ENCODE results near the gene AP5Z1.
A peak's percentile ranks its signal among the peaks of the same experiment; 100 is the strongest.

Gene AP5Z1

GRCh38 chr7:4747013-4747412, 28.4 kb upstream of the AP5Z1 start:
- DNase-seq: no peak

GRCh38 chr7:4747746-4748145, 27.7 kb upstream of the AP5Z1 start:
- DNase-seq: no peak

GRCh38 chr7:4748231-4748681, 27.2 kb upstream of the AP5Z1 start:
- DNase-seq: no peak

GRCh38 chr7:4749363-4749762, 26.1 kb upstream of the AP5Z1 start:
- DNase-seq: no peak

GRCh38 chr7:4749798-4750197, 25.6 kb upstream of the AP5Z1 start:
- no peak for DNase-seq

GRCh38 chr7:4751398-4751947, 23.9 kb upstream of the AP5Z1 start:
- DNase-seq: no peak

GRCh38 chr7:4753598-4754432, 21.6 kb upstream of the AP5Z1 start:
- DNase-seq: peak; percentile 85

- DNase-seq: no peak
Observed at GRCh38 chr7:4754433-4755010, 20.9 kb upstream of the AP5Z1 start.

- no peak for DNase-seq
Observed at GRCh38 chr7:4755045-4755444, 20.4 kb upstream of the AP5Z1 start.

GRCh38 chr7:4758111-4758510, 17.3 kb upstream of the AP5Z1 start:
- DNase-seq: no peak

- no peak for DNase-seq
Observed at GRCh38 chr7:4758791-4759190, 16.6 kb upstream of the AP5Z1 start.

- no peak for DNase-seq
Observed at GRCh38 chr7:4759211-4759610, 16.2 kb upstream of the AP5Z1 start.

- DNase-seq: no peak
Observed at GRCh38 chr7:4760952-4761351, 14.5 kb upstream of the AP5Z1 start.

GRCh38 chr7:4762121-4763055, 13.0 kb upstream of the AP5Z1 start:
- no peak for DNase-seq

- no peak for DNase-seq
Observed at GRCh38 chr7:4763091-4763793, 12.2 kb upstream of the AP5Z1 start.

GRCh38 chr7:4763794-4764185, 11.6 kb upstream of the AP5Z1 start:
- DNase-seq: no peak

- no peak for DNase-seq
Observed at GRCh38 chr7:4764402-4765007, 10.9 kb upstream of the AP5Z1 start.

- no peak for DNase-seq
Observed at GRCh38 chr7:4765776-4766490, 9.5 kb upstream of the AP5Z1 start.

- no peak for DNase-seq
Observed at GRCh38 chr7:4766666-4767519, 8.5 kb upstream of the AP5Z1 start.

All from CD4-positive, alpha-beta T cell treated with Interleukin-12 subunit alpha and Interleukin-12 subunit beta, for 1 hour (primary cell).